HG02642 (cell line): ENCODE data around the gene SRCIN1.
"Not testable (repeated sequence)": the region's sequence is repeated elsewhere in the genome, so short reads cannot be mapped to it uniquely, and the experiment has no call there.

Experiments
- ATAC-seq: cut with Tn5 transposase; IDR thresholded peaks from one replicate; pipeline ENCODE4 v1.9.1; 2021; ENCODE audit warnings: mild to moderate bottlenecking; ENCODE audit not compliant: unreplicated experiment, poor library complexity

The SRCIN1 gene, protein sequence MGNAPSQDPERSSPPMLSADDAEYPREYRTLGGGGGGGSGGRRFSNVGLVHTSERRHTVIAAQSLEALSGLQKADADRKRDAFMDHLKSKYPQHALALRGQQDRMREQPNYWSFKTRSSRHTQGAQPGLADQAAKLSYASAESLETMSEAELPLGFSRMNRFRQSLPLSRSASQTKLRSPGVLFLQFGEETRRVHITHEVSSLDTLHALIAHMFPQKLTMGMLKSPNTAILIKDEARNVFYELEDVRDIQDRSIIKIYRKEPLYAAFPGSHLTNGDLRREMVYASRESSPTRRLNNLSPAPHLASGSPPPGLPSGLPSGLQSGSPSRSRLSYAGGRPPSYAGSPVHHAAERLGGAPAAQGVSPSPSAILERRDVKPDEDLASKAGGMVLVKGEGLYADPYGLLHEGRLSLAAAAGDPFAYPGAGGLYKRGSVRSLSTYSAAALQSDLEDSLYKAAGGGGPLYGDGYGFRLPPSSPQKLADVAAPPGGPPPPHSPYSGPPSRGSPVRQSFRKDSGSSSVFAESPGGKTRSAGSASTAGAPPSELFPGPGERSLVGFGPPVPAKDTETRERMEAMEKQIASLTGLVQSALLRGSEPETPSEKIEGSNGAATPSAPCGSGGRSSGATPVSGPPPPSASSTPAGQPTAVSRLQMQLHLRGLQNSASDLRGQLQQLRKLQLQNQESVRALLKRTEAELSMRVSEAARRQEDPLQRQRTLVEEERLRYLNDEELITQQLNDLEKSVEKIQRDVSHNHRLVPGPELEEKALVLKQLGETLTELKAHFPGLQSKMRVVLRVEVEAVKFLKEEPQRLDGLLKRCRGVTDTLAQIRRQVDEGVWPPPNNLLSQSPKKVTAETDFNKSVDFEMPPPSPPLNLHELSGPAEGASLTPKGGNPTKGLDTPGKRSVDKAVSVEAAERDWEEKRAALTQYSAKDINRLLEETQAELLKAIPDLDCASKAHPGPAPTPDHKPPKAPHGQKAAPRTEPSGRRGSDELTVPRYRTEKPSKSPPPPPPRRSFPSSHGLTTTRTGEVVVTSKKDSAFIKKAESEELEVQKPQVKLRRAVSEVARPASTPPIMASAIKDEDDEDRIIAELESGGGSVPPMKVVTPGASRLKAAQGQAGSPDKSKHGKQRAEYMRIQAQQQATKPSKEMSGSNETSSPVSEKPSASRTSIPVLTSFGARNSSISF

DNA sequence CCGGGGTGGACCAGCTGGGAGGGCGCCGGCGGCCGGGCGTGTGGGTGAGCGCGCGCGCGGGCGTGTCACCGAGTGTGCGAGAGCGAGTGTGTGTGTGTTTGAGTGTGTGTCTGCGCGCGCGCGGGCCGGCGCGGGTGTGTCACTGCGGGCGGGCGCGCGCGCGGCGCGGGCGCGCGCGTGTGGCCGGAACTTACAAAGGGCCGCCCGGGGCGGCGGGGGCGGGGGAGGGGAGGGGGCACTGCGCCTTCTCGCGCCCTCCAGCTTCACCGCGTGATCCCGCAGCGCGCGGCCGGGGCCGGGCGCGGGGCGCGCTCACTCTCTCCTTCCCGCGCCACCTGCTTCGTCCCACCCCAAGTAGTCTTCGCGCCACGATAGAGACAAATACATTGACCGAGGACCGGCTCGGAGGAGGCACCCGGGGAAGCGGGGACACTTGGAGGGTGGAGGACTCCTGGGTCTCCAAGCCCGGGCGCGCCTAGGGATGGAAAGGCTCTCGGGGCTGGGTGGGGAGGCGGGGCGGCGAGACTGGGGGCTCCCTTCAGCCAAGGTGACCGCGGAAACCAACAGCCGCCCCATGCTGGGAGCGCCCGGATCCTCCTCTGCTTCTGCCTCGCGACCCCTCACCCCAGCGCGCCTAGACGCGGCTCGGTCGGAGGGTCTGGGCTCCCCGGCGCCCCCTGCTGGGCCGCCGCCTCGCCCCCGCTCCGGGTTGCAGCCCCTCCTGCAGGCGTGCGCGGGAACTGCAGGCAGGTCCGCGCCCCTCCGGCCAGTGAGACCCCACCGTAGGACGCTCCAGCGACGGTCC is at the start of gene SRCIN1:
Gene SRCIN1 (minus strand): TSS at position 112 of the 805 bp plus-strand sequence. CDS start 247 bp downstream, outside the sequence.
- peak; percentile 36 for ATAC-seq

DNA sequence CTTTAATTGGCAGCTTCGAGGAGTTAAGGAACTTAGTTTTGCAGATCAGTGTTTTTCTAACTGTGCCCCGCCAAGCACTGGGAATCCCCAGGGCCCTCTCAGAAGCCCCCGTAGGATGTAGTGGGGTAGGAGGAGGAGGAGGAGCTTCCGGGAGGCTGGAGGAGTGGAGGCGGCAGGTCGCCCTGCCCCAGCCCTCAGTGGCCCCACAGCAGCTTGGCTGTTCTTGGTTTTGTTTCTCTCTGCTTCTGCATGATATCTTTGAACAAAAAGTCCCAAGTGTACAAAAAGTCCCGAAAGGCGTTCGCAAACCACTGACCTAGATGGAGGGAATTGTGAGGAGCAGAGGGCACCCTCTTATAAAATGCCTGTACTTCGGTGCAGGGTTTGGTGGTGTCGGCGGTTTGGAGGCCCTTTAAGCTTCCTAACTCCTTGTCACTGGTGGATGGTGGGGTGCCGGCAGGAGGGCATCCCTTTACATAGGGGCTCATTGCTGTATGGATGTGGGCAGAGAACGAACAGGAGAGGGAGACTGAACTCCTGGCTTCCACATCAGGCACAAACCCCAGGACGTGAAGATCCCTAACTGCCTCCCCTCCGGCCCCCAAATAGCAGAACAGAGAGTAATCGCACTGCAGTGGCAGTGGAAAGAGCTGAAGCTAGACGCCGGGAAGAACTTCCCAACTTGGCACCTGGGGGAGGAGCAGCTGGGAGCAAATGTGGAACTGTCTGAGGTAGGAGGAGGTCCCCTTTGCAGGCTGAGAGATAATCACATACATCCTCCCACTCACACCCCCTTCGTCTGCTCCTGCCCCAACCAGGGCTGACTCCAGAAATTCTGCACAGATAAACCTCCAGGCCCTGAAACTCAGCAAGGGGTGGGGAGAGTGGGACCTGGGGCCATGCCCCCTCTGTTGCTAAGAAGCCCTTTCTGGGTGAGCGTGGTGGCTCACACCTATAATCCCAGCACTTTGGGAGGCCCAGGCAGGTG is 49.0 kb upstream of the SRCIN1 start:
- ATAC-seq: no peak

DNA sequence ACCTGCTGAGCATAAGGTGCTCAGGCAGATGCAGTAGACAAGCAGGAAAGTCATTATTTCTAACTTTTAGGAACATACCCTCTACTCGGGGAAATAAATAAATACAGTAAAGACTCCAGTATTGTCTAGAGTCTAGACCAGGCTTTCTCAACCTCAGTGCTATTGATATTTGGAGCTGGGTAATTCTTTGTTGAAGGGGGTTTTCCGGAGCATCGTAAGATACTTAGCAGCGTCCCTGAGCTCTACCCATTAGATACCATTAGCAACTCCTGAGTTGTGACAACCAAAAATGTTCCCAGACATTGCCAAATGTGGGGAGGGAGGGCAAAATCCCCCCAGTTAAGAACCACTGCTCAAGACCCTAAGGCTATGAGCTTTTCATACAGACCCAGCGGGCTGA is 47.9 kb upstream of the SRCIN1 start:
- ATAC-seq: no peak

DNA sequence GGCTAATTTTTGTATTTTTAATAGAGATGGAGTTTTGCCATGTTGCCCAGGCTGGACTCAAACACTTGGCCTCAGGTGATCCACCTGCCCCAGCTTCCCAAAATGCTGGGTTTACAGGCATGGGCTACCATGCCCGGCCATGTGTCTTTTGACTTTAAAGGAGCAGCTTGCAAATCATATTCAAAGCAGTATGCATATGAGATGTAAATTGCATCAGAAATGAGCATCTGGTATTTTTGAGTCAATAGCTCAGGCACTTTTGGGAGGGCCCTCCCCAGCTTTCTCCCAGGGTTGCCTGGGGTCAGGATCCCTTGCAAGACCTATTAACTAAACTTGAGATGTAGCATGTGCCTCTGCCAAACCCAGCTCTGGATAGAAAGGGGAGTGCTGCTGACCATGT is 47.5 kb upstream of the SRCIN1 start:
- ATAC-seq: no peak

DNA sequence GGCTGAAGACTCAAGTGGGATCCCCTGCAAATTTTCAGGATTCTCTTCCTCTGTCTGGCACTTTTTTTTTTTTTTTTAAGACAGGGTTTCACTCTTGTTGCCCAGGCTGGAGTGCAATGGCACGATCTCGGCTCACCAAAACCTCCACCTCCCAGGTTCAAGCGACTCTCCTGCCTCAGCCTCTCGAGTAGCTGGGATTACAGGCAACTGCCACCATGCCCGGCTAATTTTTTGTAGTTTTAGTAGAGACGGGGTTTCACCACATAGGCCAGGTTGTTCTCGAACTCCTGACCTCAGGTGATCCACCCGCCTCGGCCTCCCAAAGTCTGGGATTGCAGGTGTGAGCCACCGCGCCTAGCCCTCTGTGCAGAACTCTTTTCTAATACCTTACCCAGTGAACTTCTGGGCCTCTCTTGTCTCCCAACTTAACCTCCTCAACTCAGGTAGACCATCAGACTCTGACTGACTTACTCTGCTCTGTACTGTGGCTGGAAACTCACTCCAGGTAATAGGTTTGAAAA is 45.0 kb upstream of the SRCIN1 start:
- not testable (repeated sequence) for ATAC-seq

DNA sequence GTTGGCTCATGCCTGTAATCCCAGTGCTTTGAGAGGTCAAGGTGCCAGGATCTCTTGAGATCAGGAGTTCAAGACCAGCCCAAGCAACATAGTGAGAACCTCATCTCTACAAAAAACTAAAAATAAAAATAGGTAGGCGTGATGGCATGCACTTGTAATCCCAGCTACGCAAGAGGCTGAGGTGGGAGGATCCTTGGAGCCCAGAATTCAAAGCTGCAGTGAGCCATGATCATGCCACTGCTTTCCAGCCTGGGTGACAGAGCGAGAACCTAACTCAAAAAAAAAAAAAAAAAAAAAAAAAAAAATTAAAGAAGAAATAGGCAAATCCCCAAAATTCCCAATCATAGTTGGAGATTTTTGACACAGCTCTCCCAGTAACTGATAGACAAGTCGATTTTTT is 32.2 kb upstream of the SRCIN1 start:
- ATAC-seq: no peak

DNA sequence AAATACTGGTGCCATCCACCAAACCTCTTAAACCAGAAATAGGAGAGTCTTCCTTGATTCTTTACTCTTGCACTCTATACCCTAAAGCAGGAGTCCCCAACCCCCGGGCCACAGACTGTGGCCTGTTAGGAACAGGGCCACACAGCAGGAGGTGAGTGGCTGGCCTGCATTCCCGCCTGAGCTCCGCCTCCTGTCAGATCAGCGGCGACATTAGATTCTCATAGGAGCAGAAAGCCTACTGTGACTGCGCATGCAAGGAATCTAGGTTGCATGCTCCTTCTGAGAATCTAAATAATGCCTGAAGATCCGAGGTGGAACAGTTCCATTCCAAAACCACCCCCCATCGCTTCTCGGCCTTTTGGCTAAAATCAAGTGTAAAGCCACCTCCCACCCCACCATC is 30.3 kb upstream of the SRCIN1 start:
- no peak for ATAC-seq

DNA sequence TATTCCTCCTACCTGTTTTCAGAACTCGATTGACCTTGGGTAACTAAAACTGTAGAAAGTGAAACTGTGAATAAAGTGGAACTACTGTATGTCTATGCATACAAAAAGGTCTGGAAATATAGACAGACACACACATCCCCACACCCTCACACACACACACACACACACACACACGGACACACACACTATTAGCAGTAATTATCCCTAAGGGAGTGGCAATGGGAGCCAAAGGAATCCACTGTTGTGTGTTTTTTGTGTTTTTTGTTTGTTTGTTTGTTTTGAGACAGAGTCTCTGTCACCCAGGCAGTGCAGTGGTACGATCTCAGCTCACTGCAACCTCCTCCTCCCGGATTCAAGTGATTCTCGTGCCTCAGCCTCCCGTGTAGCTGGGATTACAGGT is 26.6 kb upstream of the SRCIN1 start:
- no peak for ATAC-seq

DNA sequence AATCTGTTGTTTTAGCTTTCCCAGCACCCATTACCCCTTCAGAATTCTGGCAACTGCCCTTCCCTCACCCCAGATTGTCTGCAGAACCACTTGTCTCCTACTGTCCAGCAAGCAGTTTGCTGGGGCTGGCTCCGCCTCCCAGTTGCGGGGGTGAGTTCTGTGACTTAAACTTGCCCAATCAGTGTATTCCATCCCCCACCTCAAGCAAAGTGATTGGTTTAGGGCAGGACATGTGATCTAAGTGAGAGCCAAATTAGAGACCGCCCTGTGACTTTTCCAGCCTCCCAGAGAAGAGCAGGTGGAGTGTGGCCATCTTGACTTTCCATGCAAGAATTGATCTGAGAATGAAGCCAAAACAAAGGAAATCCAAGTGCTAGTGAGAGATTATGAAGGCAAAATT is 22.7 kb upstream of the SRCIN1 start:
- ATAC-seq: no peak

DNA sequence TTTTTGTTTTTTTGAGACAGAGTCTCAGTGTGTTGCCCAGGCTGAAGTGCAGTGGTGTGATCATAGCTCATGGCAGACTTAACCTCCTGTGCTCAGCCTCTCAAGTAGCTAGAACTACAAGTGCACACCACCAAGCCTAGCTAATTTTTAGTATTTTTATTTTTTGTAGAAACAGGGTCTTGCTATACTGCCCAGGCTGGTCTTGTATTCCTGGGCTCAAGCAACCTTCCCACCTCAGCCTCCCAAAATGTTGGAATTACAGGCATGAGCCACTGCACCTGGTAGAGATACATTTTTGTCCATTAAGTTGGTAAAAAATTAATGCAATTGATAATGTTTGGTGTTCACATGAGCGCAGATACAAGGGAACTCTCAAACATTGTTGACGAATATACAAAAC is 22.2 kb upstream of the SRCIN1 start:
- ATAC-seq: no peak

DNA sequence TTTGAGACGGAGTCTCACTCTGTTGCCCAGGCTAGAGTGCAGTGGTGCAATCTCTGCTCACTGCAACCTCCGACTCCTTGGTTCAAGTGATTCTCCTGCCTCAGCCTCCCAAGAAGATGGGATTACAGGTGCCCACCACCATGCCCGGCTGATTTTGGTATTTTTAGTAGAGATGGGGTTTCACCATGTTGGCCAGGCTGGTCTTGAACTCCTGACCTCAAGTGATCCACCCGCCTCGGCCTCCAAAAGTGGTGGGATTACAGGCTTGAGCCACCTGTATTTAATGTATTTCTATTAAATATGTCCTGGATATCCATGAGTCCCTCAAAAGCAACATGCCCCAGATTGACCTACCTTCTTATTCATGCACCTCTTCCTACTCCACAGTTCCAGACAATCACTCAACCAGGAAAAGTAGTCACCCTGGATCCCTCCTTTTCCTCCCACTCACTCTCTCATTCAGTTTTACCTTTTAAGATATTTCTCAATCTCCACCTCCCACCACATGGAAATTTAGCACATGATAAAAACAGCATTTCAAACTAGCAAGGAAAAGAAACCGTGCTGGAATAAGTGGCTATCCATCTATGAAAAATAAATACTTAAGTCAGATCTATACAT is 21.0 kb upstream of the SRCIN1 start:
- ATAC-seq: not testable (repeated sequence)

DNA sequence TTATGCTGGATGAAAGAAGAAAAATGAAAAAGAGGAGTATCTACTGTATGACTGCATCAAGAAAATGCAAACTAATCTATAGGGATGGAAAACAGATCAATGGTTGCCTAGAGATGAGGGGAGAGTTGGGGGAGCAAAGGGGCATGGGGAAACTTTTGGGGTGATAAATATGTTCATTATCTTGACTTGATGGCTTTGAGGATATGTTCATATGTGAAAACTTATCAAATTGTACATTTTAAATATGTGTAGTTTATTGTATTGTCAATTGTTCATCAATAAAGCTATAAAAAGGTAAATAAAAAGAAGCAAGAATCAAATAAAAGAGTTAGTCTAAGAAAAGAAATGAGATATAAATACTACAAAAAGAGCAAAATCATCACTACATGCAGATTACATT is 19.7 kb upstream of the SRCIN1 start:
- ATAC-seq: no peak

DNA sequence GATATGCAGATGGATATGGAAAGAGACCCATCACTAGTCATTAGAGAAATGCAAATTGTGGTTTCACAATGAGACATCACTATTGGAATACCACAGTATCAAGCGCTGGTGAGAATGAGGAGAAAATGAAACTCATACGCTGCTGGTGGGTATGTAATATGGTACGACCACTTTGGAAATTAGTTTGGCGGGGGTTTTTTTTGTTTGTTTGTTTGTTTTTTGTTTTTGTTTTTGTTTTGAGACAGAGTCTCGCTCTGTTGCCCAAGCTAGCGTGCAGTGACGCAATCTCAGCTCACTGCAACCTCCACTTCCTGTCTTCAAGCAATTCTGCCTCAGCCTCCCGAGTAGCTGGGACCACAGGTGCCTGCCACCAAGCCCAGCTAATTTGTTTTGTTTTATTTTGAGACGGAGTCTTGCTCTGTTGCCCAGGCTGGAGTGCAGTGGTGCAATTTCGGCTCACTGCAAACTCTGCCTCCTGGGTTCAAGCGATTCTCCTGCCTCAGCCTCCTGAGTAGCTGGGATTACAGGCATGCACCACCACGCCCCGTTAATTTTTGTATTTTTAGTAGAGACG is 19.1 kb upstream of the SRCIN1 start:
- ATAC-seq: peak; percentile 66

DNA sequence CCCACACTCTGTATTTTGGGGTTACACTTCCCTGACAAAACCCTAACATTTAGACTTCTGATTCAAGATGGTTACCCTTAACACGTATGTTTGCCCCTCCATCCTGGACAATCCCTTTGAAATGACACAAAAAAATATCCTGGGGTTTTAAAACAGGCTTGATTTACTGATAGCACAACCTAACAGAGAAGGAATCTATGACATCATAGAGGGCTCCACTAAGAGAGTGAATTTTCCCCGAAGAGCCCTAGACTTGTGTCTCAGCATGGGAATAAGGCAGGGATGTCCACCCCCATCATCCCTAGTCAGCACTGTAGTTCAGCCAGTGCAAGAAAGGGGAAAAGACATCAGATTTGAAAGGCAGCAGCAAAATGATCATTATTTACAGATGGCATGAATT is 15.8 kb upstream of the SRCIN1 start:
- ATAC-seq: no peak

DNA sequence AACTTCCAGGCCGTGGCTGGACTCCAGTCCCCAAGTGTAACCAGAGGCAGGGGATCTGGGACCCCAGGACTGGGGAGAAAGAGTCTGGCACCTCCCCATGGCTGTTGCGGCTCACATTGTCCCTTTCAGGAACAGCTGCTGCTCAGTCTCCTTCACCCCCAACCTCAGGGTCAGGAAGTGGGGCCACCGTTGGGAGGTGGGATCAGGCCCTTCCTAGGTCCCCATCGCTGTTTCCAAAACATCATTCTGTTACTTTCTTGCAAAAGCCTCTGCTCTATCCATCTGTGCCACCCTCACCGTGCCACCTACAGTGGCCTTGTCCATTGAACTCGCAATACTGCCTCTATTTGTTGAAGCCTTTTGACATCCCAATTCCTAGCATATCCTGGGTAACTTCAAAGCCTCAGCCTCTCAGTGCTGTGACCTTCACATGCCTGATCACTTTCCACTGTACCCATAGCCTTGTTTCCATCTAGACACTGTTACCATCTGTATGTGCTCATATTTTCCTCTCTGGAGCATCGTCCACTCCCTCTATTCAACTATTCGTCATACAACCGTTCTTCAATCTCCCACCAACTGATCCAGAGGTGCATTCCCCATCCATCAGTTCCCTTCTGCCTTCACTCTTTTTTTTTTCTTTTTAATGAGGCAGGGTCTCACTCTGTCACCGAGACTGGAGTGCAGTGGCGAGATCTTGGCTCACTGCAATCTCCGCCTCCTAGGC is 15.0 kb upstream of the SRCIN1 start:
- ATAC-seq: no peak

DNA sequence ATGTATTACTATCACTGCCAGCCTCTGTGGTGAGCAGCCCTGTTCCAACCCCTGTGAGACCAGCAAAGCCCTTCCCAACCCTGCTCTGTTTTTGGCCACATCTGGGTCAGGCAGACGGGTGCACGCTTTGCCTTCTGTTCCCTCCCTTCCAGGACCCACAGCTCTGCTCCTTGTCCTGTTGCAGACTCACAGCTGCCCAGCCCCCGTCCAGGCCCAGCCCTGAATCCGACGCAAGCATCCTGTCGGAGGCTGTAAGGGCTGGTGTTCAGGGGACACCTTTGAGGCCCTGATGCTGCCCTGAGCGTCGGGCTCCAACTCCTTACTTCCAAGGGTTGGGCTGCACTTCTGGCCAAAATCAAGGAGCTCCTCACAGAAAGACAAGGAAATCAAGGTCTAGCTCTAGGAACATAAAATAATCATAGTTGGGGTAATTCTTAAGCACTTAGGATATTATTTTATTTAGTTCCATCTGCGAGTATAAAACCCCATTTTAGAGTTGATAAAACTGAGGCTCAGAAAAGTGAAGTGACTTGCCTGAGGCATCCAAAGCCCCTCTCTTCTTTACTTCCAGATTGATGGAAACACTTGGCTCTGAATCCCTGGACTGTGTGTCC is 14.3 kb upstream of the SRCIN1 start:
- no peak for ATAC-seq

DNA sequence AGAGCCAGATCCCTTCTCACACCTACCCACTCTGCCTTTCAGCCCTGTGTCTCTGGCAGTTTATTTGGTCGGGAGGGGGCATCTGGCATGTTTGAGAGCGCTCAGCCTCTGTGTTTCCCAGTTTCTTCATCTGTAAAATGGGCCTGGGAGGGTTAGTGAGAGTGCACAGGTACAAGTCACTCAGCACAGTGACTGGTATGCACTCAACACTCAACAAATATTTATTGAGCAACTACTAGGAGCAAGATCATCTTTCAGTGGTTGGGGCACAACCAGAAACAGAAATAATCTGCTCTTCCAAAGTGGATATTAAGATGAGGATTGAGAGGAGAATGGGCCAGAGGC is 13.7 kb upstream of the SRCIN1 start:
- ATAC-seq: no peak
